ENCODE data around the gene NME4. TPM values are rescaled to one million over a fixed set of nuclear protein-coding genes. Genes with fewer than 3 reads are reported as not detected.
A peak's percentile ranks its signal among the peaks of the same experiment; 100 is the strongest.
"Not testable (repeated sequence)": the region's sequence is repeated elsewhere in the genome, so short reads cannot be mapped to it uniquely, and the experiment has no call there.

NME4 gene
- total RNA-seq, 2 experiments from 2014 or later = 5.2 to 6.8 TPM

DNA sequence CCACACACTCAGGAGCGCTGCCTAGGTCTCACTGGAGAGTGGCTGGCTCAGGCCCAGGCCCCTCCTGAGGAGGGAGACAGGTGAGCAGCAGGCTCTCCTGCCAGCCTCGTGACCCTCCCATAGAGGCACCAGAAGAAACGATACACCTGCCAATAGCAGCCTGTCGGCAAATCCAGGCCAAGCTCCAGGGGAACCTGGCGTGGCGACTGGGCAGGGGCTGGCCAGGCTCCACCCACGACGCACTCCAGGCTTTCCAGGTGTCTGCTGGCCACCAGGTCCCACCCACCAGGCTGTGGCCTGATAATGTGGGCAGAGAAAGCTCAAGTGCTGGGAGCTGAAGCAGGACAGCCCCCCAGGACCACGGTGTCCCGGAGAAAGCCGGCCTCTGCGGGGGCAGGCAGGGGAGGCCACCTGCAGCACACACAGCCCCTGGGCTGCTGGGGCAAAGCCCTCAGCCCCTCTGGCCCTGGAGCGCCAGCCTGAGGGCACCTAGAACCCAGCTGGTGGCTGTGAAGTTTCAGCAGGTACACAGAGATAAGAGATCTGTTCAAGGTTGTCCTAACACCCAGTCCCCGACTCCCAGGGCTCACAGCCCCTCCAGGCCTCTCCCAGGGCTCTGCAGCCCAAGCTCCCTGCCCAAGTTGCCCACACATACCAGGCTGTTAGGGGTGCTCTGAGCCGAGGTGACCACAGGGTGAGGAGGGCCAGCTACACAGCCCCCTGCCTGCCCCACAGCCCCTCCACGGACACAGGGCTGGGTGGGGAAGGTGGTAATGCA is 17.6 kb upstream of the NME4 start:
- ATAC-seq (no peak), DNase-seq (no peak)
- Mint-ChIP-seq H3K9me3 (ENCODE audit: insufficient read depth) (no peaks in the 10 kb centered on the region), H3K4me3 (peak overlapping the region; percentile 80), H3K27me3 (ENCODE audit: low read depth) (peaks cover 4% of the 10 kb centered on the region), H3K36me3 (ENCODE audit: low read depth) (peaks cover 4% of the 10 kb centered on the region), H3K4me1 (ENCODE audit: low read depth) (peaks cover 33% of the 10 kb centered on the region), H3K27ac (peak overlapping the region; percentile 93)
- ChIA-PET CTCF (no interaction called here), POLR2A (interaction anchor here (2.3 kb wide), 1 partner anchor 8 kb away, joined by 18 read pairs; the partner anchor contains the start of gene MRPL28)

- H3K4me3 Mint-ChIP-seq = peak overlapping the region; percentile 80
- peaks cover 4% of the 10 kb centered on the region for H3K27me3 Mint-ChIP-seq (ENCODE audit: low read depth)
- no peaks in the 10 kb centered on the region for H3K9me3 Mint-ChIP-seq (ENCODE audit: insufficient read depth)
- H3K36me3 Mint-ChIP-seq (ENCODE audit: low read depth) = peaks cover 4% of the 10 kb centered on the region
- peak overlapping the region; percentile 93 for H3K27ac Mint-ChIP-seq
- ATAC-seq (no peak), DNase-seq (peak; percentile 60)
- ChIA-PET POLR2A (interaction anchor here (2.3 kb wide), 1 partner anchor 9 kb away, joined by 18 read pairs; the partner anchor contains the start of gene MRPL28), CTCF (no interaction called here)
- H3K4me1 Mint-ChIP-seq (ENCODE audit: low read depth) = peaks cover 33% of the 10 kb centered on the region
Observed at GRCh38 chr16:379961-380761, 16.8 kb upstream of the NME4 start.

- Mint-ChIP-seq H3K27ac (peak overlapping the region; percentile 93), H3K4me3 (peak overlapping the region; percentile 80), H3K36me3 (ENCODE audit: low read depth) (peaks cover 4% of the 10 kb centered on the region), H3K27me3 (ENCODE audit: low read depth) (peaks cover 4% of the 10 kb centered on the region), H3K4me1 (ENCODE audit: low read depth) (peaks cover 33% of the 10 kb centered on the region), H3K9me3 (ENCODE audit: insufficient read depth) (no peaks in the 10 kb centered on the region)
- ATAC-seq (no peak), DNase-seq (no peak)
- POLR2A ChIA-PET = interaction anchor here (2.3 kb wide), 1 partner anchor 10 kb away, joined by 18 read pairs; the partner anchor contains the start of gene MRPL28
- CTCF ChIA-PET = no interaction called here
Observed at GRCh38 chr16:380762-381011, 16.3 kb upstream of the NME4 start.

GRCh38 chr16:381012-381788 is 15.8 kb upstream of the NME4 start:
- ATAC-seq = peak; percentile 38
- CTCF ChIA-PET = interaction anchor here (1.3 kb wide), 1 partner anchor 19 kb away, joined by 4 read pairs; no protein-coding TSS in a partner anchor
- H3K4me3 Mint-ChIP-seq = peak overlapping the region; percentile 80

GRCh38 chr16:381789-382717 is 14.9 kb upstream of the NME4 start, which contains the start of gene PGAP6:
PGAP6 (minus strand) TSS chr16:381978; CDS start chr16:381821, 157 bp downstream.
- Mint-ChIP-seq H3K9me3 (ENCODE audit: insufficient read depth) (no peaks in the 10 kb centered on the region), H3K4me1 (ENCODE audit: low read depth) (peaks cover 35% of the 10 kb centered on the region), H3K4me3 (peak within 1 kb of the TSS; percentile 82), H3K27me3 (ENCODE audit: low read depth) (peaks cover 4% of the 10 kb centered on the region), H3K27ac (peak within 1 kb of the TSS; percentile 72), H3K36me3 (ENCODE audit: low read depth) (peaks cover 4% of the 10 kb centered on the region)
- ChIA-PET POLR2A (interaction anchor here (0.8 kb wide), 1 partner anchor 11 kb away, joined by 3 read pairs; the partner anchor contains the start of gene MRPL28), CTCF (interaction anchor here (0.9 to 2.2 kb wide), 5 partner anchors 11 to 219 kb away, joined by 3 to 10 read pairs (median 3); no protein-coding TSS in a partner anchor)
- DNase-seq (peak; percentile 74), ATAC-seq (peak; percentile 69)

More at GRCh38 chr16:381012-381788, 15.8 kb upstream of the NME4 start:
- Mint-ChIP-seq H3K9me3 (ENCODE audit: insufficient read depth) (no peaks in the 10 kb centered on the region), H3K36me3 (ENCODE audit: low read depth) (peaks cover 4% of the 10 kb centered on the region), H3K4me1 (ENCODE audit: low read depth) (peaks cover 34% of the 10 kb centered on the region), H3K27ac (peak overlapping the region; percentile 57), H3K27me3 (ENCODE audit: low read depth) (peaks cover 4% of the 10 kb centered on the region)
- DNase-seq = no peak
- POLR2A ChIA-PET = no interaction called here

DNA sequence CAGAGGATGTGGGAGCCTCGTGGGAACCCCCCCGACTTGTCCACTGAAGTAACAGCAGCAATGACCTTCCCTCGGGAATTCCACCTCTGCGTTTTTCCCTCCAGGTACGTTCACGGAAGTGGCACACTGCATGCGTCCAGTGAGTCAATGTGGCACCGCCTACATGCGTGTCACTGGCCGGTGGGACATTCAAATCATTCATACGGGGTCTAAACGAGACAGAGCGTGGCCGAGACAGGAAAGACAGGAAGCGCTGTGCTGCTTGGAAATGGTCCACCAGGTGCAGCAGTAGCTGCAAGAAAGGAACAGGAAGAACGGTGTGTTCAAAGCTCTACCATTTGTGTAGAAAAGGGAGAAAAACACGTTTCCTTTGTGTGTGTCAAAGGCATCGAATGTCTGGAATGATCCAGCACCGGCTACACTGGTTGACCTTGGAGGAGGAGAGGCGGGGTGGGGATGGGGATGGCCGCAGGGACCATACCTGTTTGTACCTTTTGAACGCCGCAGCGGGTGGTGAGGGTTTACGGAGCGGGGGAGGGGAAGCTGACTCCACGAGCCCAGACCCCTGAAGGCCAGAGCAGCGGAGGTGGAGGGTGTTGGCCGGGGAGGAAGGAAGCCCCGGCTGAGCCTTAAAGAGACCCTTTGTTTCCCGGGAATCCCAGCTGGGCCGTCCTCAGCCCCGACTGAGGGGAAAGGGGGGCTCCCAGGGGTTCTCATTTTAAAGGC is 13.5 kb upstream of the NME4 start:
- peak; percentile 56 for DNase-seq
- CTCF ChIA-PET = interaction anchor here (0.7 to 2.2 kb wide), 7 partner anchors 9 to 287 kb away, joined by 3 to 10 read pairs (median 3); partner anchors contain the start of gene DECR2
- H3K27me3 Mint-ChIP-seq (ENCODE audit: low read depth) = peaks cover 4% of the 10 kb centered on the region
- H3K36me3 Mint-ChIP-seq (ENCODE audit: low read depth) = peaks cover 4% of the 10 kb centered on the region
- no peak overlapping the region for H3K27ac Mint-ChIP-seq
- H3K4me3 Mint-ChIP-seq = peak overlapping the region; percentile 82
- POLR2A ChIA-PET = no interaction called here
- peaks cover 35% of the 10 kb centered on the region for H3K4me1 Mint-ChIP-seq (ENCODE audit: low read depth)
- ATAC-seq = peak; percentile 33
- no peaks in the 10 kb centered on the region for H3K9me3 Mint-ChIP-seq (ENCODE audit: insufficient read depth)

DNA sequence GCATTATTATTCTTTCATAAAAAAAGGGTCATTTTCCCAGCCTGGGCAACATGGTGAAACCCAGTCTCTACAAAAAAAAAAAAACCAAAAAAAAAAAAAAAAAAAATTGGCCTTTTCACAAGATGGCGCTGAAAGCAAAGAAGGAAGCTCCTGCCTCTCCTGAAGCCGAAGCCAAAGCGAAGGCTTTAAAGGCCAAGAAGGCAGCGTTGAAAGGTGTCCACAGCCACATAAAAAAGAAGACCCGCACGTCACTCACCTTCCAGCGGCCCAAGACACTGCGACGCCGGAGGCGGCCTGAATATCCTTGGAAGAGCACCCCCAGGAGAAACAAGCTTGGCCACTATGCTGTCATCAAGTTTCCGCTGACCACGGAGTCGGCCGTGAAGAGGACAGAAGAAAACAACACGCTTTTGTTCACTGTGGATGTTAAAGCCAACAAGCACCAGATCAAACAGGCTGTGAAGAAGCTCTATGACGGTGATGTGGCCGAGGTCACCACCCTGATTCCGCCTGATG is 10.3 kb upstream of the NME4 start:
- ATAC-seq = no peak
- H3K27ac Mint-ChIP-seq = no peak overlapping the region
- ChIA-PET POLR2A (interaction anchor here (0.6 to 0.7 kb wide), 2 partner anchors 47 to 437 kb away, joined by 3 to 4 read pairs; no protein-coding TSS in a partner anchor), CTCF (no interaction called here)
- DNase-seq = no peak
- H3K4me3 Mint-ChIP-seq = no peak overlapping the region
- no peaks in the 10 kb centered on the region for H3K36me3 Mint-ChIP-seq (ENCODE audit: low read depth)
- H3K4me1 Mint-ChIP-seq (ENCODE audit: low read depth) = peaks cover 28% of the 10 kb centered on the region
- H3K27me3 Mint-ChIP-seq (ENCODE audit: low read depth) = peaks cover 4% of the 10 kb centered on the region
- no peaks in the 10 kb centered on the region for H3K9me3 Mint-ChIP-seq (ENCODE audit: insufficient read depth)

- DNase-seq; CTCF ChIA-PET; POLR2A ChIA-PET; H3K36me3 Mint-ChIP-seq (ENCODE audit: low read depth); H3K9me3 Mint-ChIP-seq (ENCODE audit: insufficient read depth); H3K27me3 Mint-ChIP-seq (ENCODE audit: low read depth); ATAC-seq; H3K27ac Mint-ChIP-seq; H3K4me3 Mint-ChIP-seq: not testable (repeated sequence)
- H3K4me1 Mint-ChIP-seq (ENCODE audit: low read depth) = peaks cover 33% of the 10 kb centered on the region
Observed at GRCh38 chr16:387761-388666, 9.0 kb upstream of the NME4 start.

GRCh38 chr16:389352-389751 is 7.6 kb upstream of the NME4 start:
- CTCF ChIA-PET = no interaction called here
- DNase-seq (no peak), ATAC-seq (no peak)
- peaks cover 20% of the 10 kb centered on the region for H3K4me1 Mint-ChIP-seq (ENCODE audit: low read depth)
- POLR2A ChIA-PET = no interaction called here
- H3K27me3 Mint-ChIP-seq (ENCODE audit: low read depth) = no peaks in the 10 kb centered on the region
- H3K27ac Mint-ChIP-seq = no peak overlapping the region
- no peaks in the 10 kb centered on the region for H3K36me3 Mint-ChIP-seq (ENCODE audit: low read depth)
- H3K4me3 Mint-ChIP-seq = no peak overlapping the region
- no peaks in the 10 kb centered on the region for H3K9me3 Mint-ChIP-seq (ENCODE audit: insufficient read depth)
